HuH-7 (cell line): ENCODE measurements around the gene UACA.
A peak's percentile ranks its signal among the peaks of the same experiment; 100 is the strongest.
"Not testable (repeated sequence)": the region's sequence is repeated elsewhere in the genome, so short reads cannot be mapped to it uniquely, and the experiment has no call there.

Experiments used
- DNase-seq: peaks from one replicate; pipeline ENCODE4 v3.0.0; 2011; ENCODE audit warnings: low spot score

UACA gene

GRCh38 chr15:70628549-70628896, 134.8 kb downstream of the UACA start:
- DNase-seq = no peak

GRCh38 chr15:70627734-70628548, 135.4 kb downstream of the UACA start:
- no peak for DNase-seq

GRCh38 chr15:70627322-70627721, 136.0 kb downstream of the UACA start:
- no peak for DNase-seq

DNA sequence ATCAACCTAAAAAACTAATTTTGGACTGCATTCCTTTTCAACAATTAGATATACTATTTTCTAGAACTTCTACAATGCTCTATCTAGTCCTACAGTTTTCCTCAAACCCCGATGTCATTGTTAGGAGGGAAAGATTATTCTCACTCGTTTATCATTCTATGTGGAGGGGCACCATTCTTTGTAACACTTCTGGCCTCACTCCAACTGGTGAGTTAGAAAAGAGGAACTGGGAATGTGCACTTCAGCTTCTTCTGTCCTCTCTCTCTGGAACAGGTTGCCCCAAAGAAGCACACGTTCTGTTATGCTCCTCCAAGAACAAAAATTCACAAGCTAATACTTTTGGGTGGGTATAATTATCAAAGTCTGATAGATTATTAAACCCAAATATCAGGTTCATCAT, 137.9 kb downstream of the UACA start:
- DNase-seq = no peak

DNA sequence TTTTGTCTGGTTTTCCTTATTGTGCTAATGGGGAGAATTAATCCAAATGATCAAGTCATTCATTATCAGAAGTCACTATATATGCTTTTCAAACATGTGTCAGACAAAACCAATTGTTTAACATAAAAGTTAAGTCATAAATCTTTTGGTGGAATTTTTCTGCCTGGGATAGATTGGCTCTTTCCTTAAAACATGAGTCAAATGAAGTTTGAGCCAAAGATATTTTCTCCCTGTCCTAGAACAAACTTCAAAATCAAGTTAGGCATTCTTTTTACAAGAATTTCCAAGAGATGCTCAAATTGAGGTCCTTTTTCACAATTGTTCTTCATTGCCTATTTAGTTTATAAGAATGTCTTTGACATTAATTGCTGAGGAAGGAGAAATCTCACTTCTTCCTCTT, 138.3 kb downstream of the UACA start:
- DNase-seq = no peak

DNA sequence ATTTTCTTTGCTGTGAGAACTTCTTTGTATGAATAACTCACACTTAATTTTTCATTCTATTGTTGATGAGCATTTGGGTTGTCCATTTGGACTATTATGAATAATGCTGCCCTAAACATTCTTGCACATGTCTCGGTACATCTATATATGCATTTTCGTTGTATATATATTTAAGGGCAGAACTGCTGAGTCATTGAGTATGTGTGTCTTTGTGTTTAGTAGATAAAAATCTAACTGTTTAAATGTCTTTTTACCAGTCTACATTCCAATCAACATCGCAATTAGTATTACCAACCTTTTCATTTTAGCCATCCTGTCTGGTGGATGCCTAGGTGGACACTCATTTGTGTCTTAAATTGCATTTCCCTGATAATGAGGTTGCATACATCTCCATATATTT, 144.4 kb downstream of the UACA start:
- DNase-seq = no peak

DNA sequence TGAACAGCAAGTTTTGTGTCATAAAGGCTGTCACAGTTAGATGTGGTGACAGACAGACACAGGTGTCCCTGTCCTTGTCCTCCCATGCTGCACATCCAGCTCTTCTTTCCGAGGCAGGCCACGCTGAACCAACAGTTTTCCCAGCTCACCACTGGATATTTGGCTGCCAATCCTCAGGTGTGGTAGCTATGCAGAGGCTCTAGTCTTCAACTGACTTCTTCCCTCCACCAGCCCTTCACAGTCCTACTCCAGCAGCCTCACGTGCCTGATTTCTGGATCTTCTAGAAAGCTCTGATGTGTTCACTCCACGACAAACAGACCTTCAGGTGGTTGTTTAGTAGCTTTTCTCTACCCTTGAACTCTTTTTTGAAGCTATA, 145.5 kb downstream of the UACA start:
- DNase-seq = no peak

DNA sequence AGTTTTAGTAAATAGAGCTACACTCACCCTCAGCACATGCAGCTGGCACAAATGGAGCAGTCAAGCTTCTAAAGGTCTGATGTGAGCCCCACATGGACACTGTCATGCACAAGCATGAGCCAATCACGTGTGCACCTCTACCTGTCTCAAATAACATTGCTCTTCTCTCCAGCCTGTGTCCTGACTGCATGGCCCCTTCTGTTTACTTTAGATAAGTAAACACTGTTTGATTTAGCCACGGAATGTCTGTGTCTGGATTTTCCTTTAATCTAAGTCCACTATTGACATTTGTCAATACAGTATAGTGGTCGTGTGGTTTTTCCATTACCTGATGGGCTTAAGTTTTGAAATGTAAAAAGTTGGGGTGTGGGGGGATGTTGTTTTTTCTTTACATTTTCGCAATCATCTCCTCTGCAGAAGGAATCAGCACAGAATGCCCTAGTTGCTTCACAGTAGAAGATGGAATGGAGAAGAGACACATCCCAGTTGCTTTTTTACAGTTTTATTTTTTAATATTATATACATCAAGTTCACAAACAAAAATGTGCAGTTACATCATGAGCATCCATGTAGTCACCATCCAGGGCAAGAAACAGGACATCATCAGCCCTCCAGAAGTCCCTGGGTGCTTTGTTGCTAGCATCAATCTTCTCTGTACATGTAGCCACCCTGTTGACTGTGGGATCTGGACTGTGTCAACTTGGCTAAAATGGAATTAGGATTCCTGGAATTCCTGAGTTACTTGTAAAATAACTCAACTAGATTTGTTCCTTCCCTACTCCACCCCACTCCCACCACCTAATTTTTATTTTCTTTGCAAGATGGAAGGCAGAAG, 146.1 kb downstream of the UACA start:
- peak; percentile 78 for DNase-seq

DNA sequence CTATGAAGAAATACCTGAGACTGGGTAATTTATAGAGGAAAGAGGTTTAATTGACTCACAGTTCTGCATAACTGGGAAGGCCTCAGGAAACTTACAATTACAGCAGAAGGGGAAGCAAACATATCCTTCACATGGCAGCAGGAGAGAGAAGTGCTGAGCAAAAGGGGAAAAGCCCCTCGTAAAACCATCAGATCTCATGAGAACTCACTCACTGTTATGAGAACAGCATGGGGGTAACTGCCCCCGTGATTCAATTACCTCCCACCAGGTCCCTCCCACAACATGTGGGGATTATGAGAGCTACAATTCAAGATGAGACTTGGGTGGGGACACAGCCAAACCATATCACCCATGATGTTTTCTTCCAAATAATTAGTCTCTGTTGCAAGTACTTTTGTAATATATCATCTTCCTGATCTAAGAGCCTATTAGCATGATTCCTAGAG, 147.0 kb downstream of the UACA start:
- DNase-seq = not testable (repeated sequence)

DNA sequence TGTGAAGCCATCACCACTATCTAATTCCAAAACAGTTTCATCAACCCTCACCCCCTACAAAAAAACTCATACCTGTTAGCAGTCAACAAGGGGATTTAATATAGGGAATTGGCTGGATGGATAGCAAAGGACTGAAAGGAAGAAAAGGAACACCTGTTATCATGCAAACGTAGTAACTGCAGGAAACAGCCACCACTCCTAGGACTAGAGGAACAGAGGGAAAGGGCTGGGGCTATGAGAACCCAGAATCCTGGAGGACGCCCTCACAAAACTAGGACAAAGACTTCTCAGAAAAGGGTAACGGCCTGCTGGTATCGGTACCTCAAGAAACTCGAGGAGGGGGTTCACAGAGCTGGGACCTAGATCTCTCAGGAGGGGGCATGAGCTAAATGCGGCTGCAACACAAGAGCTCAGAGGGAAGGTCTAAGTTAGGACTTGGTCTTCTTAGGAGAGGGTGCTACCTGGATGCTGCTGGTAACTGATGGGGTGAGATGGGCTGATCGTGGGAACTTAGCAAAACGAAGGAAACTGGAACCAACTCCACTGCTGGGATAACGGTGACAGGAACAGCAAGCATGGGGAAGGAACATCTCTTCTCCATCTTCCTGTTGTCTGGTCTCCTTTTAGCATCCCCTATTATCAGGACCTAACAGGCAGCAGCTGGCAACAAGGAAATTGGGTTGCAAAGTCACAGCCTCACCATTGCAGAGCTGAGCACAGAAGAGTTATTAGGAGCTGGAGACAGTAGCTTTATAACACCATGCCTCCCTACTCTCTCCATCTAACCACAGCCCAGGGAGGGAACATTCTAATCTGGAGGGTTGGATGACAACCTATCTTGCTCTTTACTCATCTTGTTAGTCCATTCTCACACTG, 147.7 kb downstream of the UACA start:
- no peak for DNase-seq

DNA sequence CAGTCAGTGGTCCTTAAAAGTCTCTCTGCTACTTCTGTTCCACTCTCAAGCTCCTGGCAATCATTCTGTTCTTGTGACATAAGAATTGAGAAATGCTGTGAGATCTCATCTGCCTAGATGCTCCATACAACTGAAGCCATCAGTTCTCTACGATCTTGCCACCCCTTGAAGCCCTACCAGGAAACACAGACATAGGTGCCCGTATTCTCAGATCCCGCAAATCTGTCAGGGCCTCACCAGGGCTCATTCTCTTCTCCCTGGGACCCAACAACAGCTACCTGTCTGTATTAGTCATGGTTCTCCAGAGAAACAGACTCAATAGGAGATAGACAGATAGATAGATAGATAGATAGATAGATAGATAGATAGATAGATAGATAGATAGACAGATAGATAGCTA, 149.1 kb downstream of the UACA start:
- no peak for DNase-seq

DNA sequence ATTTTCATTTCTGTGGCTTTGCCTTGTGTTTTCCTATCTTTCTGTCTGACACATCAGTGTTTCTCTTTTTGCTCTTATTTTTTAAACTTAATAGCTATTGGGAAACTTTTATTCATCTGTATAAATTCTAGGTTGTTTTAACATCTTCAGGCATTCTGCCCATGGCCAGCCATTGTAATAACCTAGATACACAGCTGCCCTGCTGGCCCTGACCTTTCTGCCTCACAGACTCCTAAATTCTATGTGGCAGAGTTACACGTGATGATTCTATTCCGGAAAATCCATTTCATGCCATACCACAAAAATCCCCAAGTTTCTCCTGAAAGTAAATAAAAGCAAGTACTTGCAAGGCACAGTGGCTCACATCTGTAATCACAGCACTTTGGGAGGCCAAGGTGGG, 150.1 kb downstream of the UACA start:
- DNase-seq = no peak

GRCh38 chr15:70611286-70611685, 152.1 kb downstream of the UACA start:
- DNase-seq = no peak

GRCh38 chr15:70610541-70610940, 152.8 kb downstream of the UACA start:
- DNase-seq = no peak

GRCh38 chr15:70609889-70610288, 153.5 kb downstream of the UACA start:
- DNase-seq = no peak

- no peak for DNase-seq
These were observed 155.2 kb downstream of the UACA start for GRCh38 chr15:70608144-70608543.

DNA sequence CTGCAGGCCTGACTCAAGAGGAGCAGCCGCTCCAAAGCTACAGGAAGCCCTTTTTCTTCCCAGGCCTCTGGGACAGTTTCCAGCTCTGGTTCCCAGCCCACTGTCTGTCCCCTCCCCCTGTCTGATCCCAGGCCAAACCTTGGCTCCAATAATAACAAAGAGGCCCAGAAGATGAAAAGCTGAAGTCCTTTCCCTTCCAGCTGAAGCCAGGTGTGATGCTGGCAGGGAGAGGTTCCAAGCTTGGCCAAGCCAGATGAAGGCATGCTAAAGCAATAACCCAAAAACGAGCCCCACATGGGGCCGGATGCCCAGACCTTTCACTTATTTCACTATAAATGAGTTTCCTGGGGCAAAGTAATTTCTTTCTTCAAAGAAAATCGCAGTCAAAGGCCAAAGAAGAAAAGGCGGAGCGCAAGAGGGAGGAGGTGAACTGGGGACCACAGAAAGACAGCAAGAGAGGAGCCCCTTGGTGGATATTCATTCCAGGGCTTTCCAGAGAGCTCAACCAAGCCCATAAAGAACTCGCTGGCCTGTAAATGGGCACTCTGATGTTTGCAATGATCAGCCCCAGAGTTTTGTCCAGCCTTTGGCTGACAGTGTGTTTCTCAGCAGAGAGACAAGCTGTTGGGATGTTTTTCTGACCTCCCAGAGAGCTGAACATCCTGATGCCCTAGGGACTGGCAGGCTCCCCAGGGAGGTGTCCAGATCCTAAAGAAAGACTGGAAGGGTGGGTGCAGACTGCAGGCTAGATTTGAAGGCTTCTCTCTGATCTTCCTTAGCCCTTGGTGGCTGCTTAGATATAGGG, 157.6 kb downstream of the UACA start:
- DNase-seq = no peak

DNA sequence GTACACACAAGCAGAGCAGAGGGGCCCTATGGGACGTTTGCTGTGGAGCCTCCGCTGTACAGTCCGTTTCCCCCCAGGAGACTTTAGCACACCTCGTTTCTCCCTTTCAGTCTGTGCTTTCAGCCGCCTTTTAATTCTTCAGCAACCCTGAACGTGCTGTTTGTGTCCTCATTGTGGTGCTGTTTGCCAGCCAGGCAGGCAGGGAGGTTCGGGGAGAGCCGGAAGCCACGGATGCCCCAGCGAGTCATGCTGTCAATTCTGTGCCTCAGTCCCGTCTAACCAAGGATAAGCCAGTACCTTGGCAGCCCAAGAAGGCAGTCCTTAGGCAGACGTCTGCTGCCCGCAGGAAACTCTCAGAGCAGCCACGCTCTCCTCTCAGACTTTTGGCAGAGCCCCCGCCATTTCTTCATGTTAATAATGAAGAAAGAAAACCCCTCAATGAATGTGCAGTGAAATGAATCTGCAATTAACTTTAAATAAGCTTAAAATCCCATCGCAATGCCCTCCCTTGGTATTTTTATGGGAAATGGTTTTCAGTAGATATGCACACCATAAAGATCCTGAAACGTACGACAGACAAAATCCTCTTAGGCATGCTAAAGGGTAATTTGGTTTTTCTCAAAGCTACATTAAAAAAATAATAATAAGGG, 158.6 kb downstream of the UACA start:
- no peak for DNase-seq
